IPS-18a (cell line): Measurements from ENCODE around the gene SOX9.

Source experiments
- H3K27ac ChIP-seq: one replicate; pipeline ENCODE4 v1.5.1; 2013; ENCODE audit warnings: low read length
- H3K27me3 ChIP-seq: one replicate; pipeline ENCODE4 v1.6.1; 2013; ENCODE audit warnings: mild to moderate bottlenecking, low read length; ENCODE audit not compliant: control insufficient read depth, insufficient read depth
- H3K36me3 ChIP-seq: one replicate; pipeline ENCODE4 v1.6.1; 2013; ENCODE audit warnings: low read depth, low read length; ENCODE audit not compliant: control insufficient read depth
- H3K4me1 ChIP-seq: one replicate; pipeline ENCODE4 v1.6.1; 2013; ENCODE audit warnings: low read depth, low read length; ENCODE audit not compliant: control insufficient read depth
- H3K4me3 ChIP-seq: one replicate; pipeline ENCODE4 v1.5.1; 2013; ENCODE audit warnings: low read length
- H3K9ac ChIP-seq: one replicate; pipeline ENCODE4 v1.6.1; 2013; ENCODE audit warnings: mild to moderate bottlenecking, low read length, moderate library complexity
- H3K9me3 ChIP-seq: one replicate; pipeline ENCODE4 v1.6.1; 2013; ENCODE audit warnings: low read depth, low read length; ENCODE audit not compliant: control insufficient read depth

SOX9 gene

GRCh38 chr17:72121164-72122009, 567 bp downstream of the SOX9 start:
- H3K36me3 ChIP-seq: no peaks in the 10 kb centered on the region
- peaks cover 56% of the 10 kb centered on the region for H3K27me3 ChIP-seq
- H3K9ac ChIP-seq: peak overlapping the region; percentile 22
- H3K27ac ChIP-seq: no peak overlapping the region
- peaks cover 28% of the 10 kb centered on the region for H3K4me1 ChIP-seq
- H3K9me3 ChIP-seq: no peaks in the 10 kb centered on the region
- peak overlapping the region; percentile 88 for H3K4me3 ChIP-seq

- peaks cover 28% of the 10 kb centered on the region for H3K4me1 ChIP-seq
- H3K36me3 ChIP-seq: no peaks in the 10 kb centered on the region
- H3K27ac ChIP-seq: no peak overlapping the region
- H3K9me3 ChIP-seq: no peaks in the 10 kb centered on the region
- H3K9ac ChIP-seq: peak overlapping the region; percentile 22
- peaks cover 48% of the 10 kb centered on the region for H3K27me3 ChIP-seq
- peak overlapping the region; percentile 88 for H3K4me3 ChIP-seq
These were observed 1.4 kb downstream of the SOX9 start for GRCh38 chr17:72122010-72122764.

- H3K27ac ChIP-seq: no peak overlapping the region
- no peak overlapping the region for H3K9ac ChIP-seq
- H3K4me1 ChIP-seq: peaks cover 24% of the 10 kb centered on the region
- peaks cover 41% of the 10 kb centered on the region for H3K27me3 ChIP-seq
- no peaks in the 10 kb centered on the region for H3K9me3 ChIP-seq
- peak overlapping the region; percentile 88 for H3K4me3 ChIP-seq
- H3K36me3 ChIP-seq: no peaks in the 10 kb centered on the region
These were observed 2.1 kb downstream of the SOX9 start for GRCh38 chr17:72122765-72123529.

GRCh38 chr17:72123530-72124437, 3.0 kb downstream of the SOX9 start:
- no peaks in the 10 kb centered on the region for H3K9me3 ChIP-seq
- peaks cover 33% of the 10 kb centered on the region for H3K27me3 ChIP-seq
- peaks cover 24% of the 10 kb centered on the region for H3K4me1 ChIP-seq
- H3K4me3 ChIP-seq: peak overlapping the region; percentile 88
- no peak overlapping the region for H3K9ac ChIP-seq
- H3K27ac ChIP-seq: no peak overlapping the region
- no peaks in the 10 kb centered on the region for H3K36me3 ChIP-seq

GRCh38 chr17:72124438-72124775, 3.6 kb downstream of the SOX9 start:
- H3K4me1 ChIP-seq: peaks cover 18% of the 10 kb centered on the region

GRCh38 chr17:72125226-72125651, 4.4 kb downstream of the SOX9 start:
- Histone ChIP-seq H3K9me3 (no peaks in the 10 kb centered on the region), H3K36me3 (no peaks in the 10 kb centered on the region), H3K9ac (no peak overlapping the region), H3K27me3 (peaks cover 18% of the 10 kb centered on the region), H3K4me3 (no peak overlapping the region), H3K4me1 (peaks cover 13% of the 10 kb centered on the region), H3K27ac (no peak overlapping the region)

More at GRCh38 chr17:72124438-72124775, 3.6 kb downstream of the SOX9 start:
- Histone ChIP-seq H3K4me3 (no peak overlapping the region), H3K9me3 (no peaks in the 10 kb centered on the region), H3K27me3 (peaks cover 26% of the 10 kb centered on the region), H3K36me3 (no peaks in the 10 kb centered on the region), H3K27ac (no peak overlapping the region), H3K9ac (no peak overlapping the region)

- H3K4me1 ChIP-seq: peaks cover 13% of the 10 kb centered on the region
- no peak overlapping the region for H3K27ac ChIP-seq
- H3K36me3 ChIP-seq: no peaks in the 10 kb centered on the region
- H3K9me3 ChIP-seq: no peaks in the 10 kb centered on the region
- H3K4me3 ChIP-seq: no peak overlapping the region
- H3K27me3 ChIP-seq: peaks cover 16% of the 10 kb centered on the region
- no peak overlapping the region for H3K9ac ChIP-seq
These were observed 4.9 kb downstream of the SOX9 start for GRCh38 chr17:72125742-72126141.

GRCh38 chr17:72126575-72127486, 6.0 kb downstream of the SOX9 start:
- Histone ChIP-seq H3K36me3 (no peaks in the 10 kb centered on the region), H3K4me1 (peaks cover 13% of the 10 kb centered on the region), H3K9me3 (no peaks in the 10 kb centered on the region), H3K27me3 (peaks cover 16% of the 10 kb centered on the region), H3K9ac (no peak overlapping the region), H3K27ac (no peak overlapping the region), H3K4me3 (no peak overlapping the region)

GRCh38 chr17:72128039-72128438, 7.2 kb downstream of the SOX9 start:
- Histone ChIP-seq H3K4me3 (no peak overlapping the region), H3K36me3 (no peaks in the 10 kb centered on the region), H3K9me3 (no peaks in the 10 kb centered on the region), H3K27me3 (peaks cover 12% of the 10 kb centered on the region), H3K27ac (no peak overlapping the region), H3K4me1 (peaks cover 11% of the 10 kb centered on the region), H3K9ac (no peak overlapping the region)
